HAP-1 (cell line): ENCODE data around the gene ABCC6.
"Not testable (repeated sequence)": the region's sequence is repeated elsewhere in the genome, so short reads cannot be mapped to it uniquely, and the experiment has no call there.

Experiments used
- DNase-seq, 2 experiments: peaks; one replicate each; pipeline ENCODE4 v3.0.0-alpha.2; 2016 to 2020; ENCODE audit warnings: low spot score in 2 of 2
- H3K27me3 ChIP-seq: fragments of 250-450 bp; sonication (Bioruptor Pico); 2 replicates; pipeline ENCODE4 v1.5.1; 2020; ENCODE audit warnings: low read depth, mild to moderate bottlenecking, moderate library complexity
- H3K36me3 ChIP-seq: fragments of 250-450 bp; sonication (Bioruptor Pico); replicated peaks from 2 replicates; pipeline ENCODE4 v1.5.1; 2020; ENCODE audit warnings: mild to moderate bottlenecking
- H3K4me1 ChIP-seq: fragments of 250-450 bp; sonication (Bioruptor Pico); 2 replicates; pipeline ENCODE4 v1.5.1; 2020; ENCODE audit warnings: mild to moderate bottlenecking
- H3K4me3 ChIP-seq: fragments of 250-450 bp; sonication (Bioruptor Pico); 2 replicates; pipeline ENCODE4 v1.5.1; 2020; ENCODE audit warnings: mild to moderate bottlenecking, moderate library complexity
- H3K9me3 ChIP-seq: fragments of 250-450 bp; sonication (Bioruptor Pico); 2 replicates; pipeline ENCODE4 v1.5.1; 2020; ENCODE audit warnings: mild to moderate bottlenecking, moderate library complexity
- in situ Hi-C: fragments of 300-500 bp; cut with MboI; formaldehyde crosslinking; loops from 3 replicates; pipeline ENCODE4 v1.14.3; 2020; ENCODE audit warnings: low sequenced_read_pairs, inconsistent platforms, mixed read lengths

The ABCC6 gene

GRCh38 chr16:16154281-16154951, 68.9 kb downstream of the ABCC6 start:
- H3K36me3 ChIP-seq, result no peaks in the 10 kb centered on the region
- H3K4me1 ChIP-seq, result no peaks in the 10 kb centered on the region
- no peaks in the 10 kb centered on the region for H3K9me3 ChIP-seq
- in situ Hi-C loops, result no loop called here
- no peak for DNase-seq
- H3K4me3 ChIP-seq, result no peak overlapping the region
- no peaks in the 10 kb centered on the region for H3K27me3 ChIP-seq

GRCh38 chr16:16153000-16153399, 70.3 kb downstream of the ABCC6 start:
- in situ Hi-C loops, H3K4me1 ChIP-seq, H3K9me3 ChIP-seq, H3K27me3 ChIP-seq, H3K36me3 ChIP-seq, H3K4me3 ChIP-seq, DNase-seq: not testable (repeated sequence)

- Histone ChIP-seq H3K36me3 (no peaks in the 10 kb centered on the region), H3K9me3 (no peaks in the 10 kb centered on the region), H3K4me3 (no peak overlapping the region), H3K4me1 (no peaks in the 10 kb centered on the region), H3K27me3 (no peaks in the 10 kb centered on the region)
- in situ Hi-C loops, result no loop called here
- no peak for DNase-seq
Observed at GRCh38 chr16:16151315-16151714, 72.0 kb downstream of the ABCC6 start.

- in situ Hi-C loops, result no loop called here
- Histone ChIP-seq H3K4me3 (no peak overlapping the region), H3K36me3 (no peaks in the 10 kb centered on the region), H3K4me1 (no peaks in the 10 kb centered on the region), H3K9me3 (no peaks in the 10 kb centered on the region), H3K27me3 (no peaks in the 10 kb centered on the region)
- no peak for DNase-seq
Observed at GRCh38 chr16:16150878-16151152, 72.5 kb downstream of the ABCC6 start.

GRCh38 chr16:16150117-16150877, 73.0 kb downstream of the ABCC6 start:
- no peak overlapping the region for H3K4me3 ChIP-seq
- in situ Hi-C loops, result no loop called here
- no peaks in the 10 kb centered on the region for H3K36me3 ChIP-seq
- DNase-seq, result no peak
- H3K4me1 ChIP-seq, result no peaks in the 10 kb centered on the region
- H3K27me3 ChIP-seq, result no peaks in the 10 kb centered on the region
- no peaks in the 10 kb centered on the region for H3K9me3 ChIP-seq

- in situ Hi-C loops, result no loop called here
- H3K36me3 ChIP-seq, result no peaks in the 10 kb centered on the region
- no peak overlapping the region for H3K4me3 ChIP-seq
- H3K27me3 ChIP-seq, result no peaks in the 10 kb centered on the region
- no peaks in the 10 kb centered on the region for H3K4me1 ChIP-seq
- no peak for DNase-seq
- no peaks in the 10 kb centered on the region for H3K9me3 ChIP-seq
Observed at GRCh38 chr16:16149710-16150116, 73.6 kb downstream of the ABCC6 start.

- no peak overlapping the region for H3K4me3 ChIP-seq
- peaks cover 4% of the 10 kb centered on the region; the same call in 1 of the 2 replicates for H3K36me3 ChIP-seq
- H3K9me3 ChIP-seq, result no peaks in the 10 kb centered on the region
- in situ Hi-C loops, result no loop called here
- DNase-seq, result no peak
- no peaks in the 10 kb centered on the region for H3K4me1 ChIP-seq
- no peaks in the 10 kb centered on the region for H3K27me3 ChIP-seq
Observed at GRCh38 chr16:16148755-16149154, 74.5 kb downstream of the ABCC6 start.

GRCh38 chr16:16148000-16148599, 75.2 kb downstream of the ABCC6 start:
- H3K4me3 ChIP-seq, H3K9me3 ChIP-seq, H3K27me3 ChIP-seq, DNase-seq, H3K4me1 ChIP-seq, H3K36me3 ChIP-seq, in situ Hi-C loops: not testable (repeated sequence)

GRCh38 chr16:16147316-16147999, 75.8 kb downstream of the ABCC6 start:
- Histone ChIP-seq H3K9me3 (no peaks in the 10 kb centered on the region), H3K36me3 (peaks cover 11% of the 10 kb centered on the region), H3K4me1 (no peaks in the 10 kb centered on the region), H3K4me3 (no peak overlapping the region), H3K27me3 (no peaks in the 10 kb centered on the region)
- in situ Hi-C loops, result no loop called here
- DNase-seq, result no peak

GRCh38 chr16:16146380-16147315, 76.6 kb downstream of the ABCC6 start:
- Histone ChIP-seq H3K9me3 (no peaks in the 10 kb centered on the region), H3K4me3 (no peak overlapping the region), H3K4me1 (no peaks in the 10 kb centered on the region), H3K36me3 (peaks cover 13% of the 10 kb centered on the region), H3K27me3 (no peaks in the 10 kb centered on the region)
- no peak for DNase-seq
- in situ Hi-C loops, result no loop called here

GRCh38 chr16:16145286-16145685, 78.0 kb downstream of the ABCC6 start:
- H3K4me3 ChIP-seq, result no peak overlapping the region
- no peaks in the 10 kb centered on the region for H3K9me3 ChIP-seq
- no peak for DNase-seq
- H3K27me3 ChIP-seq, result no peaks in the 10 kb centered on the region
- in situ Hi-C loops, result no loop called here
- H3K36me3 ChIP-seq, result peaks cover 26% of the 10 kb centered on the region
- H3K4me1 ChIP-seq, result no peaks in the 10 kb centered on the region

- no peaks in the 10 kb centered on the region for H3K4me1 ChIP-seq
- no peak for DNase-seq
- H3K27me3 ChIP-seq, result no peaks in the 10 kb centered on the region
- peaks cover 34% of the 10 kb centered on the region for H3K36me3 ChIP-seq
- in situ Hi-C loops, result no loop called here
- H3K4me3 ChIP-seq, result no peak overlapping the region
- H3K9me3 ChIP-seq, result no peaks in the 10 kb centered on the region
Observed at GRCh38 chr16:16144416-16144815, 78.9 kb downstream of the ABCC6 start.

GRCh38 chr16:16143931-16144330, 79.4 kb downstream of the ABCC6 start:
- DNase-seq, result no peak
- Histone ChIP-seq H3K4me3 (no peak overlapping the region), H3K36me3 (peaks cover 37% of the 10 kb centered on the region), H3K9me3 (no peaks in the 10 kb centered on the region), H3K27me3 (no peaks in the 10 kb centered on the region), H3K4me1 (no peaks in the 10 kb centered on the region)
- in situ Hi-C loops, result no loop called here
